Vagina (tissue), 2 donors: ENCODE data around the gene VAV3. TPM values are rescaled to one million over a fixed set of nuclear protein-coding genes. Genes with fewer than 3 reads are reported as not detected.

Experiments used
- DNase-seq, 2 donors: peaks; one replicate each; pipeline ENCODE4 v3.0.0-alpha.2; 2017; ENCODE audit errors: extremely low spot score in 2 of 2
- H3K27ac ChIP-seq: fragments of 200-600 bp; sonication (generic); one replicate; pipeline ENCODE4 v1.5.1; 2019
- H3K27me3 ChIP-seq: fragments of 200-600 bp; sonication (generic); one replicate; pipeline ENCODE4 v1.5.1; 2019
- H3K36me3 ChIP-seq, 2 donors: fragments of 200-600 bp; sonication (generic); one replicate each; pipeline ENCODE4 v1.5.1; 2017 to 2019
- H3K4me1 ChIP-seq: fragments of 200-600 bp; sonication (generic); one replicate; pipeline ENCODE4 v1.5.1; 2019
- H3K4me3 ChIP-seq, 2 donors: fragments of 200-600 bp; sonication (generic); 1 replicate in 1 of 2; 2 replicates in 1 of 2; pipeline ENCODE4 v1.5.1; 2016 to 2019
- H3K9me3 ChIP-seq: fragments of 200-600 bp; sonication (generic); one replicate; pipeline ENCODE4 v1.5.1; 2019
- CTCF ChIP-seq, 3 experiments: fragments of 450-650 bp in 2 of 3; fragments of 200-600 bp in 1 of 3; sonication (generic) in 1 of 3; IDR thresholded peaks; one replicate each; pipeline ENCODE4 v1.5.1; 2017 to 2019; ENCODE audit warnings: antibody characterized with exemption in 3 of 3, mild to moderate bottlenecking in 2 of 3, moderate library complexity in 2 of 3
- POLR2A ChIP-seq, 2 donors: fragments of 450-650 bp; IDR thresholded peaks; one replicate each; pipeline ENCODE4 v1.6.1; 2017; ENCODE audit warnings: antibody characterized with exemption in 2 of 2, mild to moderate bottlenecking in 2 of 2, moderate library complexity in 2 of 2
- POLR2AphosphoS5 ChIP-seq, 2 donors: sonication (generic); formaldehyde crosslinking; IDR thresholded peaks; one replicate each; pipeline ENCODE4 v1.9.0; 2017; ENCODE audit warnings: antibody characterized with exemption in 2 of 2, mild to moderate bottlenecking in 2 of 2, low read depth in 1 of 2; ENCODE audit not compliant: insufficient read depth in 1 of 2
- intact Hi-C: fragments of 100-400 bp; cut with DNase I; formaldehyde crosslinking; loops from one replicate; pipeline ENCODE4 v1.15.1; 2023
- total RNA-seq: library from RNA; depleted of rRNA; stranded (reverse); fragments of >200 nt; gene quantifications from one replicate; pipeline ENCODE4 v1.2.3, GENCODE V29; 2016

Gene VAV3
- total RNA-seq, 1 donor from 2014 or later, result 67.5 TPM

GRCh38 chr1:107668762-107669161, 296.2 kb downstream of the VAV3 start:
- Histone ChIP-seq H3K27me3 (no peaks in the 10 kb centered on the region), H3K4me1 (no peaks in the 10 kb centered on the region), H3K4me3 (no peak overlapping the region), H3K36me3 (no peaks in the 10 kb centered on the region), H3K27ac (no peak overlapping the region), H3K9me3 (no peaks in the 10 kb centered on the region)
- DNase-seq, result no peak
- TF ChIP-seq CTCF (IDR thresholded peaks at IDR 0.05) (no peak), POLR2A (IDR thresholded peaks at IDR 0.05) (no peak), POLR2AphosphoS5 (IDR thresholded peaks at IDR 0.05; ENCODE audit: insufficient read depth in 1 of 2, low read depth in 1 of 2) (no peak)
- intact Hi-C loops, result no loop called here

GRCh38 chr1:107666493-107666892, 298.5 kb downstream of the VAV3 start:
- TF ChIP-seq CTCF (IDR thresholded peaks at IDR 0.05) (no peak), POLR2A (IDR thresholded peaks at IDR 0.05) (no peak), POLR2AphosphoS5 (IDR thresholded peaks at IDR 0.05; ENCODE audit: insufficient read depth in 1 of 2, low read depth in 1 of 2) (no peak)
- Histone ChIP-seq H3K27me3 (no peaks in the 10 kb centered on the region), H3K36me3 (no peaks in the 10 kb centered on the region), H3K9me3 (no peaks in the 10 kb centered on the region), H3K27ac (no peak overlapping the region), H3K4me3 (no peak overlapping the region), H3K4me1 (peaks cover 6% of the 10 kb centered on the region)
- intact Hi-C loops, result no loop called here
- DNase-seq, result no peak

- no peak for DNase-seq
- Histone ChIP-seq H3K4me3 (no peak overlapping the region), H3K4me1 (peaks cover 6% of the 10 kb centered on the region), H3K27me3 (no peaks in the 10 kb centered on the region), H3K9me3 (no peaks in the 10 kb centered on the region), H3K36me3 (no peaks in the 10 kb centered on the region), H3K27ac (no peak overlapping the region)
- TF ChIP-seq POLR2AphosphoS5 (IDR thresholded peaks at IDR 0.05; ENCODE audit: insufficient read depth in 1 of 2, low read depth in 1 of 2) (no peak), CTCF (IDR thresholded peaks at IDR 0.05) (no peak)
- intact Hi-C loops, result no loop called here
Measured at GRCh38 chr1:107664982-107665925, 299.7 kb downstream of the VAV3 start.

GRCh38 chr1:107662971-107663370, 302.0 kb downstream of the VAV3 start:
- H3K9me3 ChIP-seq, result no peaks in the 10 kb centered on the region
- TF ChIP-seq POLR2A (IDR thresholded peaks at IDR 0.05) (no peak), CTCF (IDR thresholded peaks at IDR 0.05) (no peak), POLR2AphosphoS5 (IDR thresholded peaks at IDR 0.05; ENCODE audit: insufficient read depth in 1 of 2, low read depth in 1 of 2) (no peak)
- DNase-seq, result no peak
- H3K4me1 ChIP-seq, result peaks cover 6% of the 10 kb centered on the region
- H3K27me3 ChIP-seq, result no peaks in the 10 kb centered on the region
- H3K27ac ChIP-seq, result no peak overlapping the region
- intact Hi-C loops, result no loop called here
- no peaks in the 10 kb centered on the region for H3K36me3 ChIP-seq
- no peak overlapping the region for H3K4me3 ChIP-seq

GRCh38 chr1:107661158-107661557, 303.8 kb downstream of the VAV3 start:
- Histone ChIP-seq H3K4me3 (no peak overlapping the region), H3K36me3 (no peaks in the 10 kb centered on the region), H3K9me3 (no peaks in the 10 kb centered on the region), H3K27ac (no peak overlapping the region), H3K4me1 (peaks cover 6% of the 10 kb centered on the region), H3K27me3 (no peaks in the 10 kb centered on the region)
- TF ChIP-seq POLR2AphosphoS5 (IDR thresholded peaks at IDR 0.05; ENCODE audit: insufficient read depth in 1 of 2, low read depth in 1 of 2) (no peak), CTCF (IDR thresholded peaks at IDR 0.05) (no peak), POLR2A (IDR thresholded peaks at IDR 0.05) (no peak)
- intact Hi-C loops, result no loop called here
- DNase-seq, result no peak
